Measurements from ENCODE around the gene RSPO1.

The RSPO1 gene

DNA sequence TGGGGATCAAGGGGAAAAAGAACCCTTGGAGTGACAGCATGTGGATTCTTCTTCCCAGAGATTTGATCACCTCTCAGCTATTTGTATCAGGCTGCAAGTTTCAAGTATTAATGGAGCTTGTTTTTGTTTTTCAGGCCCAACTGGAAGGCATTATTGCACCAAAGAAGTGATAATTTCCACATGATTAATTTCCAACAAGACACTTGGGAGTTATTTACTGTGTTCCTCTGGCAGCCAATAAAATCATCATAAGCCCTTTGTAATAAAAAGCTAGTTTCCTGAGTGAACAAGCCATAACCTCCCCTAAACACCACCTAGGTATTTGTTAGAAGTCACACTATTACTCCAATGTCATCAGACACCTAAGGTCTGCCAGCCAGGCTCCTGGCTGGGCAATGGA is 69.8 kb downstream of the RSPO1 start:
- no peak for DNase-seq (ENCODE audit: low spot score)

DNA sequence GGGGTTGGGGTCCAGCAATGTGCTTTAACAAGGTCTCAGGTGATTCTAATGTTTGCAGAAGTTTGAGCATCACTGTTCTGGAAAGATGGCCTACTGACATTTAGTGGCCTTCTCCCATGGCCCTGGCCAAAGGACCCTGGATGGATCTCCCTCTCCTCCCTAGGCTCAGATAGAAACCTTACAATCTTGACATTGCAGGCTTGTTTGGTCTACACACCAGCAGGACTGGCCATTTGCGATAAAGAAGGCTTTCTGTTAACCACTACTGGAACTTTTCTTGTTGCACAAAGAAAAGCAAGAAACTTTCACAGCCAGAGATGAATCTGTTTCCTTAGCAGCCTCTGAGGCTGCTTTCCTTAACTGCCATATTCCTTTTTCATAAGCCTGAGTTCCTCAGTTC is 71.7 kb downstream of the RSPO1 start:
- DNase-seq (ENCODE audit: low spot score), result no peak

All from globus pallidus (tissue), 1 donor.